Measurements from ENCODE around the gene TRMT2A.

The TRMT2A gene

GRCh38 chr22:20137113-20137512 is 20.1 kb upstream of the TRMT2A start:
- Mint-ChIP-seq H3K4me1 (peaks cover 11% of the 10 kb centered on the region), H3K36me3 (ENCODE audit: low read depth) (no peaks in the 10 kb centered on the region), H3K4me3 (no peak overlapping the region), H3K9me3 (no peaks in the 10 kb centered on the region), H3K27me3 (ENCODE audit: low read depth, poor library complexity) (peaks cover 10% of the 10 kb centered on the region), H3K27ac (no peak overlapping the region)
- no peak for DNase-seq
- TF ChIP-seq, protein P1, sequence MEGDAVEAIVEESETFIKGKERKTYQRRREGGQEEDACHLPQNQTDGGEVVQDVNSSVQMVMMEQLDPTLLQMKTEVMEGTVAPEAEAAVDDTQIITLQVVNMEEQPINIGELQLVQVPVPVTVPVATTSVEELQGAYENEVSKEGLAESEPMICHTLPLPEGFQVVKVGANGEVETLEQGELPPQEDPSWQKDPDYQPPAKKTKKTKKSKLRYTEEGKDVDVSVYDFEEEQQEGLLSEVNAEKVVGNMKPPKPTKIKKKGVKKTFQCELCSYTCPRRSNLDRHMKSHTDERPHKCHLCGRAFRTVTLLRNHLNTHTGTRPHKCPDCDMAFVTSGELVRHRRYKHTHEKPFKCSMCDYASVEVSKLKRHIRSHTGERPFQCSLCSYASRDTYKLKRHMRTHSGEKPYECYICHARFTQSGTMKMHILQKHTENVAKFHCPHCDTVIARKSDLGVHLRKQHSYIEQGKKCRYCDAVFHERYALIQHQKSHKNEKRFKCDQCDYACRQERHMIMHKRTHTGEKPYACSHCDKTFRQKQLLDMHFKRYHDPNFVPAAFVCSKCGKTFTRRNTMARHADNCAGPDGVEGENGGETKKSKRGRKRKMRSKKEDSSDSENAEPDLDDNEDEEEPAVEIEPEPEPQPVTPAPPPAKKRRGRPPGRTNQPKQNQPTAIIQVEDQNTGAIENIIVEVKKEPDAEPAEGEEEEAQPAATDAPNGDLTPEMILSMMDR (IDR thresholded peaks at IDR 0.05), result no peak

- TF ChIP-seq, protein P1 (IDR thresholded peaks at IDR 0.05), result no peak
- no peaks in the 10 kb centered on the region for H3K9me3 Mint-ChIP-seq
- H3K4me1 Mint-ChIP-seq, result peaks cover 11% of the 10 kb centered on the region
- DNase-seq, result no peak
- no peak overlapping the region for H3K4me3 Mint-ChIP-seq
- no peaks in the 10 kb centered on the region for H3K36me3 Mint-ChIP-seq (ENCODE audit: low read depth)
- peaks cover 10% of the 10 kb centered on the region for H3K27me3 Mint-ChIP-seq (ENCODE audit: low read depth, poor library complexity)
- H3K27ac Mint-ChIP-seq, result no peak overlapping the region
These were observed 19.5 kb upstream of the TRMT2A start for GRCh38 chr22:20136603-20136873.

DNA sequence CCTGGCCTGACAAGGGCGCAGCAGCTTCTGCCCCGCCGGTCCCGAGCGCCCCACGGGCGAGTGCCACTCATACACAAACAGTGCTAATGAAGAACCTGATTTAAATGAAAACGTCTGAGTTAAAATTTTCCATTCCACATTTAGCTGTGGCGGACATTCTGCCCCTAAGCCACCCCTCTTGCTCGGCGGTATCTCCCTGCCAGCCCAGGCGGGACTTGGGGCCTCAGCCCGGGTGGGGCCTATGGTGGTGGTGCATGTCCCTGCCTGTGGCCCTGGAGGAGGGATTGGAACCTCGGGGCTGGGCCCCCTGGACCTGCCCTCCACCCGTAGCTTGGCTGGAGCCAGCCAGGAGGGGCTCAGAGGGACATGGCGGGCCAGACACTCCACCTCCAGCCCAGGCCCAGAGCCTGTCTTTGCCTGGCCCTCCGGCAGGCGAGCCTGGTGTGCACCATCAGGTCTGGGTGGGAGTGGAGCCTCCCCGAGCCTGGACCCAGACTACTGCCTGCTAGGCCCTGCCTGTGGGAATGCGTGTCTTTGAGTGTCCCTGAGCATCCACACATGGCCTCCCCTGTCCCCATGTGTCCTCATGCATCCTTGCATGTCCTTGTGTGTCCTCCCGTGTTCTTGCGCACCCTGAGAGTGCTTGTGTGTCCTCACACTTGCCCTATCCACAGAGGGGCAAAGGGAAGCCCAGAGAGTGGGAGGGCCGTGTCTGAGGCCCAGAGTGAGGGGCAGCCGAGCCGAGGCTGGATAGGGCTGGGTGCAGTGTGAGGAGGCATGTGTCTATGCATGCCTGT is 19.0 kb upstream of the TRMT2A start:
- no peak for DNase-seq
- Mint-ChIP-seq H3K36me3 (ENCODE audit: low read depth) (no peaks in the 10 kb centered on the region), H3K27me3 (ENCODE audit: low read depth, poor library complexity) (peaks cover 10% of the 10 kb centered on the region), H3K9me3 (no peaks in the 10 kb centered on the region), H3K4me1 (peaks cover 11% of the 10 kb centered on the region), H3K4me3 (no peak overlapping the region), H3K27ac (no peak overlapping the region)
- TF ChIP-seq, protein P1 (IDR thresholded peaks at IDR 0.05), result no peak

- DNase-seq, result no peak
- TF ChIP-seq, protein P1 (IDR thresholded peaks at IDR 0.05), result no peak
- Mint-ChIP-seq H3K4me1 (peaks cover 11% of the 10 kb centered on the region), H3K27ac (no peak overlapping the region), H3K27me3 (ENCODE audit: low read depth, poor library complexity) (peaks cover 10% of the 10 kb centered on the region), H3K4me3 (no peak overlapping the region), H3K9me3 (no peaks in the 10 kb centered on the region), H3K36me3 (ENCODE audit: low read depth) (no peaks in the 10 kb centered on the region)
These were observed 18.2 kb upstream of the TRMT2A start for GRCh38 chr22:20135265-20135664.

GRCh38 chr22:20133930-20134549 is 17.0 kb upstream of the TRMT2A start:
- Mint-ChIP-seq H3K27ac (no peak overlapping the region), H3K27me3 (ENCODE audit: low read depth, poor library complexity) (peaks cover 10% of the 10 kb centered on the region), H3K4me3 (peak overlapping the region; percentile 60), H3K9me3 (no peaks in the 10 kb centered on the region), H3K36me3 (ENCODE audit: low read depth) (no peaks in the 10 kb centered on the region), H3K4me1 (peaks cover 11% of the 10 kb centered on the region)
- TF ChIP-seq, protein P1 (IDR thresholded peaks at IDR 0.05), result no peak
- DNase-seq, result no peak

Measured in nephron progenitor cell (in vitro differentiated cells).